ENCODE results near the gene OBP2A.

Gene OBP2A

DNA sequence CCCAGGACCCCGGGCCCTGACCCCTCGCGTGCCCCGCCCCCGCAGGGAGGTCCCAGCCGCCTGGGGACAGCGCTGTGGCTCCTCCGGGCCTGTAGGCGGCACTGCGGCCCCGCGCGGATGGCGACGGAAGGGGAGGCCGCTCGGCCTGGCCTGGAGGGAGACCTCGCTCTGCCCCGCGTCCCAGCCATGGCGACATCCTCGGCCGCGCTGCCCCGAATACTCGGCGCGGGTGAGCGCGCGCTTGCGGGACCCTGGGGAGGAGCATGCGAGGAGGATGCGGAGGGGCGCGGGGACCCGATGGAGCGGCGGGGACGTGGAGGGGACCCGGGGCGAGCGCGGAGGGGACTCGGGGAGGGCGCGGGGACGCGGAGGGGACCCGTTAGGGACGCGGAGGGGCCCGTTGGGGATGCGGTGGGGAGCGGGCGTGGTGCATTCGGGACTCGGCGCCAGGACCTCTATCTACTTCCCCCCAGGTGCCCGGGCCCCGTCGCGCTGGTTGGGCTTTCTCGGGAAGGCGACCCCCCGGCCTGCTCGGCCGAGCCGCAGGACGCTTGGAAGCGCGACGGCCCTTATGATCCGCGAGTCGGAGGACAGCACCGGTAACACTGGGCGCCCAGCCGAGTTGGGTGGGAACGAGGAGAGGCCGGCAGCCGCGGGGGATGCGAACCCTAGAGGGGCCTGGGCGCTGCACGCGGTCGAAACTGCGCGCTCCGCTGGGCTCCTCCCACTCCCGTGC is 45.2 kb upstream of the OBP2A start, which contains the start of gene MRPS2:
Gene MRPS2 (plus strand): TSS at position 158 of the 736 bp plus-strand sequence. CDS start 29 bp downstream, at position 187.
- peak; percentile 92 for ATAC-seq (ENCODE audit: insufficient read depth, low read depth)

DNA sequence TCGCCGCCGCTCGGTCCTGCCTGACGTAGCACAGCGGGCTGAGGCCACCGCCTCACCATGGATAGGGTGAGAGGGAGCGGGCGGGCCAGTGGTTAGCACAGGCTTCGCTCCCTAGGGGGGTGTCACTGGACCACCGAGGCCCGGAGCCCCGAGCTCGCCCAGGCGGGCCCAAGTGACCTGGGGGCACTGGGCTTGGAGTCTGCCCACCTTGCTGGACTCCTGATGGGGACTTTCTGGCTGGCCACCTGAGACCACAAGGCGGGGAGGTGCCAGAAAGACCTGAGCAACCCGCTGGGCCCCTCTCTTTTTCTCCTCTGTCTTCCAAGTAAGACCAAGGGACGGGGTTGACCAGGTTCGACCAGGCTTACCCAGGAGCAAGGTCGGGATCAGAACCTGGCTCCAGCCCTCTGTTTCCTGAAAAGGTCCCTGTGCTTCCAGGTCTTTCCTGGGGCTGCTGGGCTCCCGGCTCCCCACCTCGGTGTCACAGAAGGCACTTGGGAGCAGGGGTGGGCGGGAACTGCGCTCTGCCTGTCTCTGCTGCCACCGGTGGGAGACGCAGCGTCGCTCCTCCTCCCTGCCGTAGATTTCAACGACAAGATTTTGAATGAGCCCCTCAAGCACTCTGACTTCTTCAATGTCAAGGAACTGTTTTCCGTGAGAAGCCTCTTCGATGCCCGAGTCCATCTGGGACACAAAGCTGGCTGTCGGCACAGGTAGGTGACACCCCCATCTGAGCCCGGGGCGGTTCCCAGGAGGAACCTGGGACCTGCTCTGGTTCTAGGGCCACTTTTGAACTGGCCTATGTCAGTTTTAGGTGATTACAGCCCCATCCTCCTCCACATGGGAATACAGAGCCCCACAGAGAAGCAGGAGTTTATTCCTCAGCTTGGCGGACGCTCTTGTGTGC is 44.4 kb upstream of the OBP2A start:
- Histone ChIP-seq H3K4me3 (ENCODE audit: low read depth in 1 of 2, low read length in 2 of 2) (peak overlapping the region; percentile 76 to 93), H2AFZ (ENCODE audit: low read depth, low read length) (peak overlapping the region; percentile 92; the same call in 1 of the 2 replicates), H4K20me1 (ENCODE audit: insufficient read depth, low read length) (peaks cover 51% of the 10 kb centered on the region), H3K9ac (ENCODE audit: low read depth, low read length) (peak overlapping the region; percentile 96), H3K27ac (ENCODE audit: low read length) (peak overlapping the region; percentile 75), H3K4me2 (ENCODE audit: insufficient read depth, low read length) (peak overlapping the region; percentile 99), H3K79me2 (ENCODE audit: insufficient read depth, low read length) (peaks cover 24% of the 10 kb centered on the region), H3K36me3 (ENCODE audit: insufficient read depth, low read length) (peaks cover 37% of the 10 kb centered on the region), H3K4me1 (ENCODE audit: insufficient read depth, low read length) (peaks cover 30% of the 10 kb centered on the region), H3K27me3 (ENCODE audit: insufficient read depth, low read length, poor library complexity) (no peaks in the 10 kb centered on the region), H3K9me3 (ENCODE audit: insufficient read depth, low read length, severe bottlenecking) (no peaks in the 10 kb centered on the region)
- DNase-seq (no peak), ATAC-seq (ENCODE audit: insufficient read depth, low read depth) (no peak)
- TF ChIP-seq, protein P1, sequence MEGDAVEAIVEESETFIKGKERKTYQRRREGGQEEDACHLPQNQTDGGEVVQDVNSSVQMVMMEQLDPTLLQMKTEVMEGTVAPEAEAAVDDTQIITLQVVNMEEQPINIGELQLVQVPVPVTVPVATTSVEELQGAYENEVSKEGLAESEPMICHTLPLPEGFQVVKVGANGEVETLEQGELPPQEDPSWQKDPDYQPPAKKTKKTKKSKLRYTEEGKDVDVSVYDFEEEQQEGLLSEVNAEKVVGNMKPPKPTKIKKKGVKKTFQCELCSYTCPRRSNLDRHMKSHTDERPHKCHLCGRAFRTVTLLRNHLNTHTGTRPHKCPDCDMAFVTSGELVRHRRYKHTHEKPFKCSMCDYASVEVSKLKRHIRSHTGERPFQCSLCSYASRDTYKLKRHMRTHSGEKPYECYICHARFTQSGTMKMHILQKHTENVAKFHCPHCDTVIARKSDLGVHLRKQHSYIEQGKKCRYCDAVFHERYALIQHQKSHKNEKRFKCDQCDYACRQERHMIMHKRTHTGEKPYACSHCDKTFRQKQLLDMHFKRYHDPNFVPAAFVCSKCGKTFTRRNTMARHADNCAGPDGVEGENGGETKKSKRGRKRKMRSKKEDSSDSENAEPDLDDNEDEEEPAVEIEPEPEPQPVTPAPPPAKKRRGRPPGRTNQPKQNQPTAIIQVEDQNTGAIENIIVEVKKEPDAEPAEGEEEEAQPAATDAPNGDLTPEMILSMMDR (IDR thresholded peaks at IDR 0.05; ENCODE audit: borderline replicate concordance, extremely low read depth, low read length, poor library complexity, severe bottlenecking) = no peak
- no peak for TF ChIP-seq EZH2 (IDR thresholded peaks at IDR 0.05; ENCODE audit: borderline replicate concordance, low read depth, low read length, severe bottlenecking)

More for the DNA sequence above, 45.2 kb upstream of the OBP2A start, which contains the start of gene MRPS2:
- Histone ChIP-seq H3K36me3 (ENCODE audit: insufficient read depth, low read length) (peaks cover 37% of the 10 kb centered on the region), H2AFZ (ENCODE audit: low read depth, low read length) (peak within 1 kb of the TSS; percentile 92), H3K9me3 (ENCODE audit: insufficient read depth, low read length, severe bottlenecking) (no peaks in the 10 kb centered on the region), H4K20me1 (ENCODE audit: insufficient read depth, low read length) (peaks cover 51% of the 10 kb centered on the region), H3K4me3 (ENCODE audit: low read depth in 1 of 2, low read length in 2 of 2) (peak within 1 kb of the TSS; percentile 76 to 93), H3K27me3 (ENCODE audit: insufficient read depth, low read length, poor library complexity) (no peaks in the 10 kb centered on the region), H3K4me1 (ENCODE audit: insufficient read depth, low read length) (peaks cover 30% of the 10 kb centered on the region), H3K4me2 (ENCODE audit: insufficient read depth, low read length) (peak within 1 kb of the TSS; percentile 99), H3K79me2 (ENCODE audit: insufficient read depth, low read length) (peaks cover 24% of the 10 kb centered on the region), H3K27ac (ENCODE audit: low read length) (peak within 1 kb of the TSS; percentile 75), H3K9ac (ENCODE audit: low read depth, low read length) (peak within 1 kb of the TSS; percentile 96)
- DNase-seq = peak; percentile 83
- TF ChIP-seq, protein P1 (IDR thresholded peaks at IDR 0.05; ENCODE audit: borderline replicate concordance, extremely low read depth, low read length, poor library complexity, severe bottlenecking) = peak; percentile 87
- no peak for TF ChIP-seq EZH2 (IDR thresholded peaks at IDR 0.05; ENCODE audit: borderline replicate concordance, low read depth, low read length, severe bottlenecking)

DNA sequence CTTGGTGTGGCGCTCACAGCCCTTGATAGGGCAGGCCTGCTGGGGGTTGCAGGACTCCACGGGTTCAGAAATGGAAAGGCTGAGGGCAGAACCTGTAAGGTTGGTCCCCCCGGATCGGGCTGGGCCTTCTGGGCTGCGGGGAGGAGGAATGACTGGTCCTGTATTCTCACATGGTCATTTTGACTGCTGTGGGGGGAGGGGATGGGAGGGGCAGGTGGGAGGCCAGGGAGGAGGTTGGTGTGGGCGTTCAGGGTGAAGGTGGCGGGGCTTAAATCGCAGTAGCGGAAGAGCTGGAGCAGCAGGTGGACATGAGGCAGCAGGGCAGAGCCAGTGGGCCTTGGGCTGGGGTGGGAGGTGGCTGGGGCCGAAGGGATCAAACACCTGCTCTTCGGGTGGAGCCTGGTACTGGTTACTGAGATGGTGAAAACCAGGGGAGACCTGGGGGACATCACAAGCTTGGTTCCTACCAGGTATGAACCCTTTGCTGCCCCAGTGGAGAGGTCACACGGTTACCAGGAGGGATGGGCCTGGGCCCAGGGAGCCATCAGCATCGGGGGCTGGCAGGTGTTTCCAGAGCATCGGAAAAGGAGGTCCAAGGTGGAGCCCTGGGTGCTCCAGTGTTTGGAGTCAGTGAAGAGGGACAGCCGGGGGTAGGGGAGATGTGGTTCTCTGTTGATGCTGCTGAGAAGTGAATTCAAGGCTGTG is 43.6 kb upstream of the OBP2A start:
- DNase-seq (no peak), ATAC-seq (ENCODE audit: insufficient read depth, low read depth) (no peak)
- Histone ChIP-seq H3K9ac (ENCODE audit: low read depth, low read length) (peak overlapping the region; percentile 96), H2AFZ (ENCODE audit: low read depth, low read length) (no peak overlapping the region), H3K79me2 (ENCODE audit: insufficient read depth, low read length) (peaks cover 24% of the 10 kb centered on the region), H3K36me3 (ENCODE audit: insufficient read depth, low read length) (peaks cover 37% of the 10 kb centered on the region), H3K27me3 (ENCODE audit: insufficient read depth, low read length, poor library complexity) (no peaks in the 10 kb centered on the region), H3K4me2 (ENCODE audit: insufficient read depth, low read length) (peak overlapping the region; percentile 99), H3K4me3 (ENCODE audit: low read depth in 1 of 2, low read length in 2 of 2) (peak overlapping the region; percentile 76 to 93; a peak in 3 of 4 replicates), H3K27ac (ENCODE audit: low read length) (peak overlapping the region; percentile 75; the same call in 1 of the 2 replicates), H3K9me3 (ENCODE audit: insufficient read depth, low read length, severe bottlenecking) (no peaks in the 10 kb centered on the region), H4K20me1 (ENCODE audit: insufficient read depth, low read length) (peaks cover 51% of the 10 kb centered on the region), H3K4me1 (ENCODE audit: insufficient read depth, low read length) (peaks cover 30% of the 10 kb centered on the region)
- TF ChIP-seq EZH2 (IDR thresholded peaks at IDR 0.05; ENCODE audit: borderline replicate concordance, low read depth, low read length, severe bottlenecking) = no peak
- TF ChIP-seq, protein P1 (IDR thresholded peaks at IDR 0.05; ENCODE audit: borderline replicate concordance, extremely low read depth, low read length, poor library complexity, severe bottlenecking) = no peak

Measured in DND-41 (cell line).